Liver (tissue), 9 donors: ENCODE data around the gene EXOC3. TPM values are rescaled to one million over a fixed set of nuclear protein-coding genes. Genes with fewer than 3 reads are reported as not detected.

Experiments
- DNase-seq: peaks from one replicate; pipeline ENCODE4 v3.0.0-alpha.2; 2017; ENCODE audit warnings: low spot score
- H3K27ac ChIP-seq, 2 donors: one replicate each; pipeline ENCODE4 v1.7.0; 2013; ENCODE audit warnings: inconsistent platforms in 2 of 2, low read length in 2 of 2, control low read depth in 1 of 2, low read depth in 1 of 2, mild to moderate bottlenecking in 1 of 2
- H3K27me3 ChIP-seq, 4 donors: one replicate each; pipeline versions ENCODE4 v1.6.1 to v1.7.0; 2013; ENCODE audit warnings: low read length in 3 of 4, inconsistent platforms in 1 of 4, mild to moderate bottlenecking in 1 of 4, moderate library complexity in 1 of 4; ENCODE audit not compliant: control insufficient read depth in 4 of 4, insufficient read depth in 4 of 4
- H3K36me3 ChIP-seq, 4 donors: one replicate each; pipeline versions ENCODE4 v1.6.1 to v1.7.0; 2013; ENCODE audit warnings: low read length in 3 of 4, mild to moderate bottlenecking in 3 of 4, low read depth in 1 of 4, moderate library complexity in 1 of 4; ENCODE audit not compliant: control insufficient read depth in 4 of 4, insufficient read depth in 3 of 4
- H3K4me1 ChIP-seq, 4 donors: one replicate each; pipeline versions ENCODE4 v1.6.1 to v1.7.0; 2013; ENCODE audit warnings: low read length in 3 of 4, mild to moderate bottlenecking in 3 of 4, moderate library complexity in 1 of 4; ENCODE audit not compliant: control insufficient read depth in 4 of 4, insufficient read depth in 4 of 4
- H3K4me3 ChIP-seq, 3 donors: one replicate each; pipeline versions ENCODE4 v1.6.1 to v1.7.0; 2013; ENCODE audit warnings: low read length in 3 of 3, control low read depth in 1 of 3, low read depth in 1 of 3, mild to moderate bottlenecking in 1 of 3
- H3K9ac ChIP-seq, 2 donors: one replicate each; pipeline ENCODE4 v1.7.0; 2013; ENCODE audit warnings: low read length in 2 of 2, mild to moderate bottlenecking in 2 of 2, moderate library complexity in 2 of 2, control low read depth in 1 of 2, low read depth in 1 of 2
- H3K9me3 ChIP-seq, 4 donors: one replicate each; pipeline versions ENCODE4 v1.6.1 to v1.7.0; 2013; ENCODE audit warnings: low read length in 3 of 4; ENCODE audit not compliant: control insufficient read depth in 4 of 4
- CTCF ChIP-seq: fragments of 150-350 bp; IDR thresholded peaks from 2 replicates; pipeline ENCODE4 v1.5.1; 2017; ENCODE audit warnings: improper control_type of control experiment, low read depth, low read length; ENCODE audit not compliant: missing input control
- EGR1 ChIP-seq, 2 donors: IDR thresholded peaks; 2 replicates each; pipeline ENCODE4 v1.6.1; 2016 to 2018; ENCODE audit warnings: antibody characterized with exemption in 2 of 2, low read depth in 2 of 2
- FOXA1 ChIP-seq: IDR thresholded peaks from 2 replicates; pipeline ENCODE4 v1.6.1; 2016; ENCODE audit warnings: antibody characterized with exemption
- FOXA2 ChIP-seq: IDR thresholded peaks from 2 replicates; pipeline ENCODE4 v1.6.1; 2016; ENCODE audit warnings: antibody characterized with exemption
- HNF4A ChIP-seq, 2 donors: conservative IDR thresholded peaks; 2 replicates each; pipeline ENCODE4 v1.6.1; 2016; ENCODE audit warnings: antibody characterized with exemption in 2 of 2, mild to moderate bottlenecking in 2 of 2
- HNF4G ChIP-seq: IDR thresholded peaks from 2 replicates; pipeline ENCODE4 v1.6.1; 2016; ENCODE audit warnings: antibody characterized with exemption
- JUND ChIP-seq, 2 donors: IDR thresholded peaks; 2 replicates each; pipeline ENCODE4 v1.6.1; 2016; ENCODE audit warnings: antibody characterized with exemption in 2 of 2
- MAX ChIP-seq: IDR thresholded peaks from 2 replicates; pipeline ENCODE4 v1.6.1; 2016; ENCODE audit warnings: antibody characterized with exemption
- NR2F2 ChIP-seq: IDR thresholded peaks from 2 replicates; pipeline ENCODE4 v1.6.1; 2016; ENCODE audit warnings: antibody characterized with exemption
- REST ChIP-seq: IDR thresholded peaks from 2 replicates; pipeline ENCODE4 v1.6.1; 2016; ENCODE audit warnings: antibody characterized with exemption, mild to moderate bottlenecking
- RXRA ChIP-seq, 2 donors: IDR thresholded peaks; 2 replicates each; pipeline ENCODE4 v1.6.1; 2017 to 2018; ENCODE audit warnings: antibody characterized with exemption in 2 of 2, mild to moderate bottlenecking in 1 of 2
- SP1 ChIP-seq: IDR thresholded peaks from 2 replicates; pipeline ENCODE4 v1.6.1; 2018; ENCODE audit warnings: antibody characterized with exemption, mild to moderate bottlenecking
- TAF1 ChIP-seq: conservative IDR thresholded peaks from 2 replicates; pipeline ENCODE4 v1.6.1; 2016; ENCODE audit warnings: antibody characterized with exemption, mild to moderate bottlenecking
- YY1 ChIP-seq: IDR thresholded peaks from 2 replicates; pipeline ENCODE4 v1.6.1; 2016; ENCODE audit warnings: antibody characterized with exemption, mild to moderate bottlenecking
- WGBS: extraction: QIAGEN DNeasy Blood & Tissue Kit; methylation state at CpG from one replicate; pipeline ENCODE4 v1.1.7; 2013; 5-methylcytosine and 5-hydroxymethylcytosine counted together
- polyA plus RNA-seq, 2 donors: library from polyadenylated mRNA; stranded (reverse) in 1 of 2; unstranded in 1 of 2; fragments of 200-250 nt in 1 of 2; fragments of >200 nt in 1 of 2; fragmentation: Nextera tagmentation in 1 of 2; extraction: Ambion mirVana in 1 of 2; gene quantifications; one replicate each; pipeline versions ENCODE4 v1.2.1 to v1.2.3, GENCODE V29; 2013 to 2015
- total RNA-seq, 2 donors: library from RNA; depleted of rRNA; stranded (reverse); fragments of >200 nt; gene quantifications; one replicate each; pipeline ENCODE4 v1.2.3, GENCODE V29; 2014
- donor health status: healthy.
- donor health status: healthy.
- donor health status: healthy.
- donor health status: healthy.
- donor health status: healthy.

Gene EXOC3
- total and polyA plus RNA-seq, 4 donors: 12.4 to 23.9 (median 18.5) TPM

- H3K27ac ChIP-seq: no peak overlapping the region
- TF ChIP-seq YY1 (no peak), NR2F2 (no peak), RXRA (IDR thresholded peaks at IDR 0.05) (no peak), HNF4G (no peak), SP1 (no peak), CTCF (no peak), FOXA1 (no peak), REST (no peak), MAX (no peak), TAF1 (no peak)
- no peak overlapping the region for H3K9ac ChIP-seq
- WGBS: 94% methylated on average over 39 of the region's 39 CpGs
- no peaks in the 10 kb centered on the region for H3K27me3 ChIP-seq
- peaks cover 0 to 1% (median 0%) of the 10 kb centered on the region in 4 donors for H3K36me3 ChIP-seq
- no peaks in the 10 kb centered on the region for H3K4me1 ChIP-seq
- peak; percentile 26 for DNase-seq
- H3K4me3 ChIP-seq: no peak overlapping the region
- H3K9me3 ChIP-seq: no peaks in the 10 kb centered on the region
Observed at GRCh38 chr5:427415-428087, 15.4 kb upstream of the EXOC3 start.

GRCh38 chr5:428219-428618 lies 14.8 kb upstream of the EXOC3 start:
- Histone ChIP-seq H3K4me1 (no peaks in the 10 kb centered on the region), H3K27me3 (peaks cover 0 to under 1% (median 0%) of the 10 kb centered on the region in 4 donors), H3K27ac (no peak overlapping the region), H3K4me3 (no peak overlapping the region), H3K9ac (no peak overlapping the region), H3K9me3 (no peaks in the 10 kb centered on the region), H3K36me3 (no peaks in the 10 kb centered on the region)
- no peak for DNase-seq
- no peak for TF ChIP-seq TAF1
- WGBS: 92% methylated on average over 11 of the region's 11 CpGs

- no peak overlapping the region for H3K27ac ChIP-seq
- H3K9me3 ChIP-seq: no peaks in the 10 kb centered on the region
- peaks cover 0 to 2% (median 0%) of the 10 kb centered on the region in 4 donors for H3K27me3 ChIP-seq
- no peaks in the 10 kb centered on the region for H3K36me3 ChIP-seq
- H3K4me3 ChIP-seq: no peak overlapping the region
- H3K4me1 ChIP-seq: no peaks in the 10 kb centered on the region
- H3K9ac ChIP-seq: no peak overlapping the region
- peak; percentile 28 for DNase-seq
- WGBS: 83% methylated on average over 22 of the region's 22 CpGs
- TF ChIP-seq HNF4G (no peak), FOXA1 (no peak), CTCF (no peak), HNF4A (conservative IDR thresholded peaks at IDR 0.05) (no peak), SP1 (no peak), NR2F2 (no peak), TAF1 (no peak), EGR1 (IDR thresholded peaks at IDR 0.05; ENCODE audit: low read depth in 2 of 2) (no peak), JUND (IDR thresholded peaks at IDR 0.05) (no peak), FOXA2 (no peak), REST (no peak)
Observed at GRCh38 chr5:428754-429452, 14.1 kb upstream of the EXOC3 start.
